Measurements from ENCODE around the gene TIE1. TPM values are rescaled to one million over a fixed set of nuclear protein-coding genes. Genes with fewer than 3 reads are reported as not detected.

Gene TIE1
- total RNA-seq, 1 donor from 2014 or later: not detected

DNA sequence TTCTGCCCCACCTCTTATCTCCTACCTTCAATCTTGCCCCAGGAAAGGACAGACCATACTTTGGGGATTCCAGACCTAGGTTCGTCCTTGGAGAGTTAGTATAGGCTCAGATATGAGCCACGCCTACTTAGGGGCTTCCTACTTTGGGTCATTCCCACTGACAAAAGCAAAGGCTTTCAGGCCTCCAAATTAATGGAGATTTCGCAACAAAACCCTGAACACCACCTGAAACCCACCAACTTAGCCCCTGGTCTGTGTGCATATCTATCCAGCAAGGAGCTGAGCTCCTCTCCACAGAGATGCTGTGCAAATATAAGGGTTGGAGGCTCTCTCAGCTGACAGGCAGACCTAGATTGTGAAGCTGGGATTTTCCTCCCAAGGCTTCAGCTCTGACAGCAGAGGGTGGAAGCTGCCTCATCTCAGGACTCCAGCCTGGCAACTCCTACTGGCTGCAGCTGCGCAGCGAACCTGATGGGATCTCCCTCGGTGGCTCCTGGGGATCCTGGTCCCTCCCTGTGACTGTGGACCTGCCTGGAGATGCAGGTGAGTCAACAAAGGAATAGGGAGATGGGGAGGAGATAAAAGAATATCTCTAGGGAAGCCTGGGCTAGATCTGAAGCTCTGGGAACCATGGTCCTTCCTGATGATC, 38.9 kb downstream of the TIE1 start:
- DNase-seq (no peak), ATAC-seq (ENCODE audit: low read depth) (no peak)
- Mint-ChIP-seq H3K27ac (no peak overlapping the region), H3K4me3 (no peak overlapping the region), H3K27me3 (peaks cover 3% of the 10 kb centered on the region), H3K9me3 (no peaks in the 10 kb centered on the region), H3K4me1 (no peaks in the 10 kb centered on the region), H3K36me3 (ENCODE audit: low read depth) (no peaks in the 10 kb centered on the region)
- CTCF ChIA-PET: no interaction called here
- intact Hi-C loops (cut with micrococcal nuclease): no loop called here
- POLR2A ChIA-PET: interaction anchor here (0.6 to 0.8 kb wide), 3 partner anchors 28 to 157 kb away, joined by 3 to 4 read pairs (median 3); partner anchors contain the start of gene ELOVL1
- TF ChIP-seq, protein P1, sequence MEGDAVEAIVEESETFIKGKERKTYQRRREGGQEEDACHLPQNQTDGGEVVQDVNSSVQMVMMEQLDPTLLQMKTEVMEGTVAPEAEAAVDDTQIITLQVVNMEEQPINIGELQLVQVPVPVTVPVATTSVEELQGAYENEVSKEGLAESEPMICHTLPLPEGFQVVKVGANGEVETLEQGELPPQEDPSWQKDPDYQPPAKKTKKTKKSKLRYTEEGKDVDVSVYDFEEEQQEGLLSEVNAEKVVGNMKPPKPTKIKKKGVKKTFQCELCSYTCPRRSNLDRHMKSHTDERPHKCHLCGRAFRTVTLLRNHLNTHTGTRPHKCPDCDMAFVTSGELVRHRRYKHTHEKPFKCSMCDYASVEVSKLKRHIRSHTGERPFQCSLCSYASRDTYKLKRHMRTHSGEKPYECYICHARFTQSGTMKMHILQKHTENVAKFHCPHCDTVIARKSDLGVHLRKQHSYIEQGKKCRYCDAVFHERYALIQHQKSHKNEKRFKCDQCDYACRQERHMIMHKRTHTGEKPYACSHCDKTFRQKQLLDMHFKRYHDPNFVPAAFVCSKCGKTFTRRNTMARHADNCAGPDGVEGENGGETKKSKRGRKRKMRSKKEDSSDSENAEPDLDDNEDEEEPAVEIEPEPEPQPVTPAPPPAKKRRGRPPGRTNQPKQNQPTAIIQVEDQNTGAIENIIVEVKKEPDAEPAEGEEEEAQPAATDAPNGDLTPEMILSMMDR (IDR thresholded peaks at IDR 0.05): no peak

DNA sequence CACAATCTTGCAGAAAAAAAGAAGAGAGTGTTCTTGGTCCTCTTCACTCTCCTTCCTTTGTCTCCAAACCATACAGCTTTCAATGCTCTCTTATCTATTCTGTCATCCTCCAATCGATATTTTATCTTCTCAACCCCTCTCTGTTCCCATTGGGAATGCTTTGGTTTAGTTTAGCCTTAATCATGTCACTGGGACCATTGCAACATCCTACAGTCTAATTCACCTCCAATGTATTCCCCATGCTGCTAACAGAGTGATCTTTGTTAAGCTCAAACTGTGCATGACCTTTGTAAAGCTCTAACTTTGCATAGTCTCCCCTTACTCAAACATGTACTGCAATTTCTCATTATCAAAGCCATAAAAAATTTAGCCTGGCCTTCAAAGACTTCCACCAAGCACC, 39.8 kb downstream of the TIE1 start:
- ChIA-PET POLR2A (interaction anchor here (0.8 to 0.9 kb wide), 2 partner anchors 27 to 29 kb away, joined by 3 read pairs; partner anchors contain the start of gene ELOVL1), CTCF (no interaction called here)
- no peak overlapping the region for H3K27ac Mint-ChIP-seq
- peaks cover 3% of the 10 kb centered on the region for H3K27me3 Mint-ChIP-seq
- intact Hi-C loops (cut with micrococcal nuclease): no loop called here
- DNase-seq (no peak), ATAC-seq (ENCODE audit: low read depth) (no peak)
- no peak overlapping the region for H3K4me3 Mint-ChIP-seq
- H3K9me3 Mint-ChIP-seq: no peaks in the 10 kb centered on the region
- H3K36me3 Mint-ChIP-seq (ENCODE audit: low read depth): no peaks in the 10 kb centered on the region
- no peaks in the 10 kb centered on the region for H3K4me1 Mint-ChIP-seq
- TF ChIP-seq, protein P1 (IDR thresholded peaks at IDR 0.05): no peak

DNA sequence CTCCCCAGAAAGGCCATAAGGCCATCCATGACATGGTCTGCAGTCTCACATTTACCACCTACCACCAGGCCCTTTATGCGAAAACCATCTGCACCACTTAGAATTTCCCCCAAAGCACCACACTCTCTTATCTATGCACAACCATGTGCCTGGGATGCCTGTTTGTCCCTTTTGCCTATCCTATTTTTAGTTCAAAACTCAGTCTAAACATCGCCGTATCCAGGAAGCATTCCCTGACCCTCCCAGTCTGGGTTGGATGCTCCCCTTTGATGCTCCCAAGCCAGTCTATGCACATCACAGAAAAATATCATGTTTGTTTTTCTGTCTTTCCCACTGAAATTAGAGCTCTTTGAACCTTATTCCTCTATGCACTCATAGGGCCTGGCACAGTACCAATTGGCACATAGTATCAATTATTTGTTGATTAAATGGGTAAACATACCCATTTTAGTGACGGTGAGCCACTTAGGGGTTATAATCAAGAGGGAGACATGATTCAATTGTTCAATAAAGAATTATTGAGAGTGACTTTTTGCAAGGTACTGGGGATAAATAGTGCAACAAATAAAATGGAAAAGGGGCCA, 43.6 kb downstream of the TIE1 start:
- peaks cover 2% of the 10 kb centered on the region for H3K4me1 Mint-ChIP-seq
- CTCF ChIA-PET: no interaction called here
- H3K36me3 Mint-ChIP-seq (ENCODE audit: low read depth): no peaks in the 10 kb centered on the region
- TF ChIP-seq, protein P1 (IDR thresholded peaks at IDR 0.05): no peak
- intact Hi-C loops (cut with micrococcal nuclease): no loop called here
- ATAC-seq (ENCODE audit: low read depth): no peak
- no peak overlapping the region for H3K4me3 Mint-ChIP-seq
- H3K9me3 Mint-ChIP-seq: no peaks in the 10 kb centered on the region
- DNase-seq: no peak
- H3K27me3 Mint-ChIP-seq: no peaks in the 10 kb centered on the region
- POLR2A ChIA-PET: no interaction called here
- H3K27ac Mint-ChIP-seq: no peak overlapping the region

DNA sequence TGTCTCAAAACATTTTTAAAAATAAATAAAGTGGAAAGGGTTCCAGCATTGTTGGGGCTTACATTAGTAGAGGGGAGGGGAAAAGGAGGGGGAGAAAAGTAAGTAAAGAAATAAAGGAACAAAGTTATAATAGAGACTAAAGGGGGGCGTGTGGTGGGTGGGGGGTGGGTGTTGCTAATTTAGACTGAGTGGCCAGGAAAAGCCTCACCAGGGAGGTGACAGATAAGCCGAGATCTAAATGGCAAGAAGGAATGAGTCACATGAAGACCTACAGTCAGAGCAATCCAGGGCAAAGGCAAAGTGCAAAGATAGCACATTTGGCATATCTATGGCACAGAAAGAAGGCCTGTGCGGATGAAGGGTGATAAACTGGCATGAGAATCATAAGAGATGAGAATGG, 44.3 kb downstream of the TIE1 start:
- Mint-ChIP-seq H3K27me3 (no peaks in the 10 kb centered on the region), H3K4me1 (peaks cover 10% of the 10 kb centered on the region), H3K4me3 (no peak overlapping the region), H3K9me3 (no peaks in the 10 kb centered on the region), H3K27ac (no peak overlapping the region), H3K36me3 (ENCODE audit: low read depth) (no peaks in the 10 kb centered on the region)
- no peak for ATAC-seq (ENCODE audit: low read depth)
- TF ChIP-seq, protein P1 (IDR thresholded peaks at IDR 0.05): no peak
- no peak for DNase-seq
- intact Hi-C loops (cut with micrococcal nuclease): loop anchor here (5.0 kb wide), 1 partner anchor 1457 kb away; the partner anchor contains the start of gene PLK3
- CTCF ChIA-PET: no interaction called here
- POLR2A ChIA-PET: no interaction called here

DNA sequence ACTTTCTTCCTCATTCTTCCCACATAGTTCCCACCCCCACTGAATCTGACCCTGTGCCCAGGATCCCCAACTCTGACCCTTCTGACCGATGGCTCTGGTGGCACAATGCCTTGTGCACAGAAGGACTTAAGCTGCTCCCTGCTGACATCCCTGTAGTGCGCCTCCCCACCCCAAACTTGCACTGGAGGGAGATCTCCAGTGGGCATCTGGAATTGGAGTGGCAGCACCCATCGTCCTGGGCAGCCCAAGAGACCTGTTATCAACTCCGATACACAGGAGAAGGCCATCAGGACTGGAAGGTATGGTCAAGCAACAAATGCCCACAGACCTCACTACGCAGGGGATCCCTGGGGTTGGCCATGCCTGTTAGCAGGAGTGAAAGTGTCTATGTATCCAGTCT, 45.9 kb downstream of the TIE1 start:
- H3K36me3 Mint-ChIP-seq (ENCODE audit: low read depth): no peaks in the 10 kb centered on the region
- H3K27ac Mint-ChIP-seq: no peak overlapping the region
- TF ChIP-seq, protein P1 (IDR thresholded peaks at IDR 0.05): no peak
- intact Hi-C loops (cut with micrococcal nuclease): loop anchor here (5.0 kb wide), 1 partner anchor 1456 kb away; the partner anchor contains the start of gene PLK3
- no peak overlapping the region for H3K4me3 Mint-ChIP-seq
- peaks cover 11% of the 10 kb centered on the region for H3K4me1 Mint-ChIP-seq
- no peak for DNase-seq
- POLR2A ChIA-PET: no interaction called here
- CTCF ChIA-PET: no interaction called here
- H3K9me3 Mint-ChIP-seq: no peaks in the 10 kb centered on the region
- ATAC-seq (ENCODE audit: low read depth): no peak
- no peaks in the 10 kb centered on the region for H3K27me3 Mint-ChIP-seq

All from activated B cell treated with CpG ODN at 0.5 μM for 24 hours (primary cell).